ENCODE data around the gene LYRM9. TPM values are rescaled to one million over a fixed set of nuclear protein-coding genes. Genes with fewer than 3 reads are reported as not detected.

Gene LYRM9
- polyA plus RNA-seq, 1 of the 3 experiments (the other 2 are of a cell fraction) = 4.6 TPM

- TF ChIP-seq SMC3 (IDR thresholded peaks at IDR 0.05; ENCODE audit: low read depth, low read length) = no peak
- no peak for TF ChIP-seq TAF1 (IDR thresholded peaks at IDR 0.05; ENCODE audit: borderline replicate concordance, low read depth, low read length)
- TF ChIP-seq EZH2phosphoT487 (IDR thresholded peaks at IDR 0.05; ENCODE audit: borderline replicate concordance, low read depth) = no peak
- no peak for TF ChIP-seq MEF2A (IDR thresholded peaks at IDR 0.05; ENCODE audit: borderline replicate concordance, low read depth)
- TF ChIP-seq, protein P1, sequence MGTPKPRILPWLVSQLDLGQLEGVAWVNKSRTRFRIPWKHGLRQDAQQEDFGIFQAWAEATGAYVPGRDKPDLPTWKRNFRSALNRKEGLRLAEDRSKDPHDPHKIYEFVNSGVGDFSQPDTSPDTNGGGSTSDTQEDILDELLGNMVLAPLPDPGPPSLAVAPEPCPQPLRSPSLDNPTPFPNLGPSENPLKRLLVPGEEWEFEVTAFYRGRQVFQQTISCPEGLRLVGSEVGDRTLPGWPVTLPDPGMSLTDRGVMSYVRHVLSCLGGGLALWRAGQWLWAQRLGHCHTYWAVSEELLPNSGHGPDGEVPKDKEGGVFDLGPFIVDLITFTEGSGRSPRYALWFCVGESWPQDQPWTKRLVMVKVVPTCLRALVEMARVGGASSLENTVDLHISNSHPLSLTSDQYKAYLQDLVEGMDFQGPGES (IDR thresholded peaks at IDR 0.05; ENCODE audit: low read depth, low read length) = no peak
- no peak for TF ChIP-seq RXRA (IDR thresholded peaks at IDR 0.05; ENCODE audit: borderline replicate concordance, low read depth)
- no peak for TF ChIP-seq GATA2 (CRISPR knock-in tag; IDR thresholded peaks at IDR 0.05)
- TF ChIP-seq RAD21 (IDR thresholded peaks at IDR 0.05; ENCODE audit: low read length) = no peak
- TF ChIP-seq GABPA (IDR thresholded peaks at IDR 0.05; ENCODE audit: low read depth) = no peak
- no peak for TF ChIP-seq FOXM1 (IDR thresholded peaks at IDR 0.05; ENCODE audit: low read depth)
- TF ChIP-seq JUND (IDR thresholded peaks at IDR 0.05) = no peak
- no peak for TF ChIP-seq POLR2AphosphoS5 (IDR thresholded peaks at IDR 0.05; ENCODE audit: low read depth, low read length)
- TF ChIP-seq, protein P2, sequence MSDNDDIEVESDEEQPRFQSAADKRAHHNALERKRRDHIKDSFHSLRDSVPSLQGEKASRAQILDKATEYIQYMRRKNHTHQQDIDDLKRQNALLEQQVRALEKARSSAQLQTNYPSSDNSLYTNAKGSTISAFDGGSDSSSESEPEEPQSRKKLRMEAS (IDR thresholded peaks at IDR 0.05; ENCODE audit: low read depth) = no peak
- TF ChIP-seq, protein P3, sequence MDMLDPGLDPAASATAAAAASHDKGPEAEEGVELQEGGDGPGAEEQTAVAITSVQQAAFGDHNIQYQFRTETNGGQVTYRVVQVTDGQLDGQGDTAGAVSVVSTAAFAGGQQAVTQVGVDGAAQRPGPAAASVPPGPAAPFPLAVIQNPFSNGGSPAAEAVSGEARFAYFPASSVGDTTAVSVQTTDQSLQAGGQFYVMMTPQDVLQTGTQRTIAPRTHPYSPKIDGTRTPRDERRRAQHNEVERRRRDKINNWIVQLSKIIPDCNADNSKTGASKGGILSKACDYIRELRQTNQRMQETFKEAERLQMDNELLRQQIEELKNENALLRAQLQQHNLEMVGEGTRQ (IDR thresholded peaks at IDR 0.05; ENCODE audit: borderline replicate concordance, low read depth, low read length) = no peak
These were observed 34.4 kb downstream of the LYRM9 start (continued) for GRCh38 chr17:27858621-27859305.

DNA sequence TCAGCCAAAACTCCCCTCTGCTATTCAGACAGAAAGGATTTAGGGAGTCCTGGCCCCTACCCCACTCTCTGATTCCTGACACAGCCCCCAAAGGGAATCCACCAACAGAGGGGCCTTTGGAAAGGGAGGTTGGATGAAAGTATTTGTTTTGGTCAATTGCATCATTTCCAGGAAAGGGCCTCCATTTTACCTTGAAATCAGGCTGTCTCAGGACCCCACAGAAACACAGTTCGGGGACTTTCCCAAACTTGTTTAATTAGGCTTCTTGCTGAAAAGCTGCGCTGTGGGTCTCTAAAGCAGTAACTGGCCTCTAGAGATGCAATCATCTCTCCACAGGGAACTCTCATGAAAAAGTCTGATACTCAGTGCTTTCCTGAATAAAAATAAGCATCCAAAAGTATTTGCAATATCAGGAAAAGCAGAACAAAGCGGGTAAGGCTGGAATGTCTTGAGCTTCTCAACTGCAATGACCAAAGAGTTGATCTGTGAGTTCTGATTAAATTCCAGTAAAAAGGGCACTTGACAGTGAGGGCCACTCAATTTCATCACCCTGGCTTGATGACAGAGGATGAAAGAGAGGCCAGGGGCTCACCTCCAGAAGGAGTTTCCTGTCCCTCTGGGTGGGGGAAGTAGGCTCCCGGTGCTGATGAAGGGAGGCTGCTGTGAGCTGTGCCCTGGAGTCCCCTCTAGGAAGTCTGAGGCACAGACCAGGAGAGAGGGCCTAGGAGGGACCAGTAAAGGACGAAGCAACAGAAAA is 36.3 kb downstream of the LYRM9 start:
- WGBS (ENCODE audit: low lambda C conversion rate) = 42% methylated on average over 5 of the region's 5 CpGs
- Histone ChIP-seq H3K9me2 (no peaks in the 10 kb centered on the region), H3K79me2 (ENCODE audit: insufficient read depth) (no peaks in the 10 kb centered on the region), H3F3A (replicated peaks; ENCODE audit: insufficient read depth) (no peaks in the 10 kb centered on the region), H2AFZ (ENCODE audit: low read depth) (no peak overlapping the region), H3K9ac (no peak overlapping the region), H4K20me1 (ENCODE audit: insufficient read depth) (no peaks in the 10 kb centered on the region), H3K4me2 (no peak overlapping the region), H3K27me3 (ENCODE audit: insufficient read depth) (peaks cover 10% of the 10 kb centered on the region; the same call in 1 of the 2 replicates), H3K4me3 (ENCODE audit: low read depth in 2 of 2, low read length in 1 of 2) (no peak overlapping the region), H3K27ac (ENCODE audit: low read depth in 2 of 2, low read length in 1 of 2) (no peak overlapping the region), H3K4me1 (ENCODE audit: control insufficient read depth in 1 of 2, insufficient read depth in 2 of 2, low read depth in 1 of 2, low read length in 1 of 2) (no peaks in the 10 kb centered on the region), H3K9me3 (no peaks in the 10 kb centered on the region), H3K36me3 (replicated peaks in 1 of 2; ENCODE audit: control insufficient read depth in 1 of 2, insufficient read depth in 2 of 2, low read length in 1 of 2) (no peaks in the 10 kb centered on the region)
- POLR2A ChIA-PET = no interaction called here
- CTCF ChIA-PET = interaction anchor here (1.0 to 4.7 kb wide), 3 partner anchors 23 to 96 kb away, joined by 4 to 22 read pairs (median 7); no protein-coding TSS in a partner anchor
- TF ChIP-seq CHD2 (IDR thresholded peaks at IDR 0.05; ENCODE audit: low read length, partially characterized antibody) = no peak
- TF ChIP-seq GABPA (IDR thresholded peaks at IDR 0.05; ENCODE audit: low read depth) = no peak
- no peak for TF ChIP-seq TCF12 (IDR thresholded peaks at IDR 0.05)
- TF ChIP-seq RAD21 (IDR thresholded peaks at IDR 0.05; ENCODE audit: low read length) = no peak
- TF ChIP-seq CTCF (IDR thresholded peaks at IDR 0.05) = no peak
- no peak for TF ChIP-seq POLR2AphosphoS5 (IDR thresholded peaks at IDR 0.05; ENCODE audit: low read depth, low read length)
- no peak for TF ChIP-seq TEAD4 (IDR thresholded peaks at IDR 0.05; ENCODE audit: borderline replicate concordance, insufficient read depth)
- TF ChIP-seq, protein P4, sequence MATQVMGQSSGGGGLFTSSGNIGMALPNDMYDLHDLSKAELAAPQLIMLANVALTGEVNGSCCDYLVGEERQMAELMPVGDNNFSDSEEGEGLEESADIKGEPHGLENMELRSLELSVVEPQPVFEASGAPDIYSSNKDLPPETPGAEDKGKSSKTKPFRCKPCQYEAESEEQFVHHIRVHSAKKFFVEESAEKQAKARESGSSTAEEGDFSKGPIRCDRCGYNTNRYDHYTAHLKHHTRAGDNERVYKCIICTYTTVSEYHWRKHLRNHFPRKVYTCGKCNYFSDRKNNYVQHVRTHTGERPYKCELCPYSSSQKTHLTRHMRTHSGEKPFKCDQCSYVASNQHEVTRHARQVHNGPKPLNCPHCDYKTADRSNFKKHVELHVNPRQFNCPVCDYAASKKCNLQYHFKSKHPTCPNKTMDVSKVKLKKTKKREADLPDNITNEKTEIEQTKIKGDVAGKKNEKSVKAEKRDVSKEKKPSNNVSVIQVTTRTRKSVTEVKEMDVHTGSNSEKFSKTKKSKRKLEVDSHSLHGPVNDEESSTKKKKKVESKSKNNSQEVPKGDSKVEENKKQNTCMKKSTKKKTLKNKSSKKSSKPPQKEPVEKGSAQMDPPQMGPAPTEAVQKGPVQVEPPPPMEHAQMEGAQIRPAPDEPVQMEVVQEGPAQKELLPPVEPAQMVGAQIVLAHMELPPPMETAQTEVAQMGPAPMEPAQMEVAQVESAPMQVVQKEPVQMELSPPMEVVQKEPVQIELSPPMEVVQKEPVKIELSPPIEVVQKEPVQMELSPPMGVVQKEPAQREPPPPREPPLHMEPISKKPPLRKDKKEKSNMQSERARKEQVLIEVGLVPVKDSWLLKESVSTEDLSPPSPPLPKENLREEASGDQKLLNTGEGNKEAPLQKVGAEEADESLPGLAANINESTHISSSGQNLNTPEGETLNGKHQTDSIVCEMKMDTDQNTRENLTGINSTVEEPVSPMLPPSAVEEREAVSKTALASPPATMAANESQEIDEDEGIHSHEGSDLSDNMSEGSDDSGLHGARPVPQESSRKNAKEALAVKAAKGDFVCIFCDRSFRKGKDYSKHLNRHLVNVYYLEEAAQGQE (IDR thresholded peaks at IDR 0.05; ENCODE audit: low read depth, low read length) = no peak
- TF ChIP-seq JUND (IDR thresholded peaks at IDR 0.05) = no peak
- DNase-seq = no peak

Data from SK-N-SH (cell line).